ENCODE measurements around the gene OSBP.
"Not testable (repeated sequence)": the region's sequence is repeated elsewhere in the genome, so short reads cannot be mapped to it uniquely, and the experiment has no call there.

The OSBP gene

DNA sequence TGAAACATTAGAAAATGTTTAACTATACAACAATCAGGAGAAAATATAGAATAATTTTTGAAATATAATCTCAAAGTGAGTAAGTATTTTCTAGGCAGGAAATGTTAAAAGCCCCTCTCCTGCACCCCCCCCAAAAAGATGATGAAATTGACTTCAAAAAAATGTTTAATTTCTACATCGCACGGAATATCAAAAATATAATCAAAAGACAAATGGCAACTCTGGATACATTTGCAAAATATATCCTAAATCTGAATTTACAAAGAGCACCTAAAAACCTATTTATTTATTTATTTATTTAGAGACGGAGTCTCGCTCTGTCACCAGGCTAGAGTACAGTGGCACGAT, 67.3 kb downstream of the OSBP start:
- no peak overlapping the region for H3K4me3 ChIP-seq (ENCODE audit: low read depth, low read length)
- no peak for TF ChIP-seq CTCF (IDR thresholded peaks at IDR 0.05; ENCODE audit: control insufficient read depth, extremely low read depth, insufficient read depth)
- no peak for DNase-seq (ENCODE audit: low read depth)

GRCh38 chr11:59547605-59548308, 67.8 kb downstream of the OSBP start:
- H3K4me3 ChIP-seq (ENCODE audit: low read depth, low read length); DNase-seq (ENCODE audit: low read depth): not testable (repeated sequence)

- no peak for TF ChIP-seq CTCF (IDR thresholded peaks at IDR 0.05; ENCODE audit: control insufficient read depth, extremely low read depth, insufficient read depth)
These were observed 70.2 kb downstream of the OSBP start for GRCh38 chr11:59545179-59546020.

DNA sequence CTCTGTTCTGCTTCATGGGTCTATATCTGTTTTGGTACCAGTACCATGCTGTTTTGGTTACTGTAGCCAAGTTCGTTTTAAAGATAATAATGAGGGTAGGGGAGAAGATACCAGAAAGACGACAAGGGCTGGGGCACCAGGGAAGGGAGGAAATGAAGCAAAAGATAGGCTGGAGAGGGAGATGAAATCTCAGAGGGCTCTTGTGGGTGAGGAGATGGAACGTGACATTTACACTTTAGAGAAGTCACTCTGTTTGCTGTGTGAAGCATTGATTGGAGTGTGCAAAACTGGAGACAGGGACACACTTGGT, 70.8 kb downstream of the OSBP start:
- no peak for DNase-seq (ENCODE audit: low read depth)
- H3K4me3 ChIP-seq (ENCODE audit: low read depth, low read length), result no peak overlapping the region
- TF ChIP-seq CTCF (IDR thresholded peaks at IDR 0.05; ENCODE audit: control insufficient read depth, extremely low read depth, insufficient read depth), result no peak

More at GRCh38 chr11:59545179-59546020, 70.2 kb downstream of the OSBP start:
- no peak for DNase-seq (ENCODE audit: low read depth)
- H3K4me3 ChIP-seq (ENCODE audit: low read depth, low read length), result no peak overlapping the region

DNA sequence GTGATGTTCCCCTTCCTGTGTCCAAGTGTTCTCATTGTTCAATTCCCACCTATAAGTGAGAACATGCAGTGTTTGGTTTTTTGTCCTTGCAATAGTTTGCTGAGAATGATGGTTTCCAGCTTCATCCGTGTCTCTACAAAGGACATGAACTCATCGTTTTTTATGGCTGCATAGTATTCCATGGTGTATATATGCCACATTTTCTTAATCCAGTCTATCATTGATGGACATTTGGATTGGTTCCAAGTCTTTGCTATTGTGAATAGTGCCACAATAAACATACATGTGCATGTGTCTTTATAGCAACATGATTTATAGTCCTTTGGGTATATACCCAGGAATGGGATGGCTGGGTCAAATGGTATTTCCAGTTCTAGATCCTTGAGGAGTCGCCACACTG, 71.9 kb downstream of the OSBP start:
- DNase-seq (ENCODE audit: low read depth); H3K4me3 ChIP-seq (ENCODE audit: low read depth, low read length): not testable (repeated sequence)

DNA sequence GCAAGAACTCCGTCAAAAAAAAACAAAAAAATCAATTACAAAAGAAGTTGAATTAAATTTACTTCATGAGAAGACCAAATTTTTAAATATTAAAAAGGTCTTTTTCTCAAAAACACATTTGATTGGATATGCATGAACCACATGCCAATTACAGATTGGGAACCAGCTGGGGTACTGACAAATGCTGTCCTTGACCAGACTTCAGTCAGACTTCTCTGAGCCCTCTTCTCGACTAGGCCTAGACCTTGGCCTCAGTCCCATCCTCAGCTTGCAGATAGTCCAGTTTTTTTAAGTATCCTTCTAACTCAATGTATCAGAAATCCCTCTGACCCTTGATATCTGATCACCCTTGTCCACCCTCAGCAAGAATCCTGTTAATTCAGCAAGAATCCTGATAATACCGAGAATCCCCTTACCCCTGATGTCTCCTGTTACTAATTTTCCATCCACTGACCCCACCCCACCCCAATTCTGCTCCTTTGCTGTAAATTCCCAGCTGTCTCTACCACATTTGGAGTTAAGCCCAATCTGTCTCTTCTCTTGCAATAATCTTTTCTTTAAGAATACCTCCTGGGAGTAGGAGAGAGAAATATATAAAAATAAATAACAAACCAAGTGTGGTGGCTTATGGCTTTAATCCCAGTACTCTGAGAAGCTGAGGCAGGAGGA, 73.3 kb downstream of the OSBP start:
- DNase-seq (ENCODE audit: low read depth), result no peak

DNA sequence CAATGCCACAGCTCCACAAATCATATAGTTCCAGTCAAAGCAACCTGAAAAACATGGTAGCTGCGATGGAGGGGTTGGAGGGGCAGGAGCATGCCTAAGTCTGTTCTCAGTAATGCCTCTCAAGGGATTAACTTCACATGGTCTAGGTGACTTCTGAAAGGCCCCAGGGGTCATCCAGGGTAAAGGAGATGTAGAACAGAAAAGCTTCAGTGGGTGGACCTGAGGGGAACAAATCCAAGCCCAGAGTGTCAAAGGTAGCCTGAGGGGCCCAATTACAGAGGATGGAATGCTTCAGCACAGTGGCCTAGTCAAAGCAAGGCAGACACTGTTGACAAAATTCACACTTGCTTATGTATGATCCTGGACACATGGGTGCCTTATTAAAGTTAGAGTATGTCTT, 80.9 kb downstream of the OSBP start:
- TF ChIP-seq CTCF (IDR thresholded peaks at IDR 0.05; ENCODE audit: control insufficient read depth, extremely low read depth, insufficient read depth), result no peak
- no peak overlapping the region for H3K4me3 ChIP-seq (ENCODE audit: low read depth, low read length)
- DNase-seq (ENCODE audit: low read depth), result no peak

More for the DNA sequence above, 73.3 kb downstream of the OSBP start:
- H3K4me3 ChIP-seq (ENCODE audit: low read depth, low read length), result no peak overlapping the region
- no peak for TF ChIP-seq CTCF (IDR thresholded peaks at IDR 0.05; ENCODE audit: control insufficient read depth, extremely low read depth, insufficient read depth)

All from LNCaP clone FGC (cell line).